ENCODE data around the gene OR51B5. TPM values are rescaled to one million over a fixed set of nuclear protein-coding genes. Genes with fewer than 3 reads are reported as not detected.

OR51B5 gene
- polyA plus RNA-seq, 3 donors, result not detected

- Mint-ChIP-seq H3K9me3 (peaks cover 0 to 3% (median 0%) of the 10 kb centered on the region in 7 donors), H3K36me3 (no peaks in the 10 kb centered on the region), H3K4me3 (no peak overlapping the region), H3K27ac (no peak overlapping the region), H3K27me3 (ENCODE audit: low read depth in 3 of 3) (peaks cover 2 to 5% (median 4%) of the 10 kb centered on the region in 3 donors), H3K4me1 (no peaks in the 10 kb centered on the region)
- Histone ChIP-seq H3K27me3 (ENCODE audit: control insufficient read depth in 2 of 2, insufficient read depth in 2 of 2, low read length in 2 of 2) (no peaks in the 10 kb centered on the region), H2AFZ (ENCODE audit: insufficient read depth, low read depth, low read length, poor library complexity, severe bottlenecking) (no peak overlapping the region), H3K36me3 (replicated peaks in 1 of 2; ENCODE audit: control insufficient read depth in 1 of 2, insufficient read depth in 2 of 2, low read length in 2 of 2) (no peaks in the 10 kb centered on the region), H3K4me2 (replicated peaks; ENCODE audit: extremely low read depth, low read length, poor library complexity, severe bottlenecking) (no peak overlapping the region), H4K20me1 (ENCODE audit: insufficient read depth, low read length) (no peaks in the 10 kb centered on the region), H3K27ac (ENCODE audit: low read depth in 1 of 2, low read length in 2 of 2) (no peak overlapping the region), H3K79me2 (ENCODE audit: insufficient read depth, low read length) (no peaks in the 10 kb centered on the region), H3K9ac (ENCODE audit: insufficient read depth, low read length, poor library complexity, severe bottlenecking) (no peak overlapping the region), H3K4me1 (ENCODE audit: control insufficient read depth in 1 of 2, insufficient read depth in 2 of 2, low read length in 2 of 2) (no peaks in the 10 kb centered on the region), H3K4me3 (replicated peaks in 1 of 3; ENCODE audit: low read depth in 2 of 3, low read length in 3 of 3) (no peak overlapping the region), H3K9me3 (replicated peaks in 1 of 2; ENCODE audit: control insufficient read depth in 1 of 2, insufficient read depth in 1 of 2, low read length in 2 of 2) (no peaks in the 10 kb centered on the region)
- DNase-seq, result peak in 2 of 3 donors; percentile 9 to 21
- TF ChIP-seq CTCF (IDR thresholded peaks at IDR 0.05), result peak; percentile 69
- intact Hi-C loops (cut with micrococcal nuclease), result no loop called here
- WGBS (ENCODE audit: insufficient coverage), result 77% methylated on average over 3 of the region's 4 CpGs
These were observed 37.5 kb upstream of the OR51B5 start for GRCh38 chr11:5380740-5381342.

GRCh38 chr11:5369789-5370188 lies 26.5 kb upstream of the OR51B5 start:
- H3K27ac Mint-ChIP-seq, result no peak overlapping the region
- no peak overlapping the region for H3K27ac ChIP-seq (ENCODE audit: low read depth in 1 of 2, low read length in 2 of 2)
- no peaks in the 10 kb centered on the region for H3K79me2 ChIP-seq (ENCODE audit: insufficient read depth, low read length)
- peaks cover 0 to 5% of the 10 kb centered on the region in 2 donors for H3K9me3 ChIP-seq (replicated peaks in 1 of 2; ENCODE audit: control insufficient read depth in 1 of 2, insufficient read depth in 1 of 2, low read length in 2 of 2)
- no peak overlapping the region for H3K4me3 ChIP-seq (replicated peaks in 1 of 3; ENCODE audit: low read depth in 2 of 3, low read length in 3 of 3)
- peaks cover 2 to 11% (median 3%) of the 10 kb centered on the region in 7 donors for H3K9me3 Mint-ChIP-seq
- intact Hi-C loops (cut with micrococcal nuclease), result no loop called here
- H3K27me3 ChIP-seq (ENCODE audit: control insufficient read depth in 2 of 2, insufficient read depth in 2 of 2, low read length in 2 of 2), result no peaks in the 10 kb centered on the region
- DNase-seq, result no peak
- H3K4me1 Mint-ChIP-seq, result peaks cover 3% of the 10 kb centered on the region
- H3K9ac ChIP-seq (ENCODE audit: insufficient read depth, low read length, poor library complexity, severe bottlenecking), result no peak overlapping the region
- no peak overlapping the region for H2AFZ ChIP-seq (ENCODE audit: insufficient read depth, low read depth, low read length, poor library complexity, severe bottlenecking)
- H3K4me3 Mint-ChIP-seq, result no peak overlapping the region
- peaks cover 0 to 1% (median 0%) of the 10 kb centered on the region in 3 donors for H3K27me3 Mint-ChIP-seq (ENCODE audit: low read depth in 3 of 3)
- H4K20me1 ChIP-seq (ENCODE audit: insufficient read depth, low read length), result no peaks in the 10 kb centered on the region
- H3K4me1 ChIP-seq (ENCODE audit: control insufficient read depth in 1 of 2, insufficient read depth in 2 of 2, low read length in 2 of 2), result no peaks in the 10 kb centered on the region
- H3K4me2 ChIP-seq (replicated peaks; ENCODE audit: extremely low read depth, low read length, poor library complexity, severe bottlenecking), result no peak overlapping the region
- no peaks in the 10 kb centered on the region for H3K36me3 ChIP-seq (replicated peaks in 1 of 2; ENCODE audit: control insufficient read depth in 1 of 2, insufficient read depth in 2 of 2, low read length in 2 of 2)
- TF ChIP-seq CTCF (IDR thresholded peaks at IDR 0.05), result no peak
- H3K36me3 Mint-ChIP-seq, result no peaks in the 10 kb centered on the region

Data from CD14-positive monocyte (primary cell).